HG03469 (cell line): ENCODE results near the gene EXD3.

Experiments
- ATAC-seq: cut with Tn5 transposase; IDR thresholded peaks from one replicate; pipeline ENCODE4 v1.9.1; 2021; ENCODE audit warnings: mild to moderate bottlenecking, moderate library complexity, moderate number of reproducible peaks; ENCODE audit not compliant: unreplicated experiment

The EXD3 gene

GRCh38 chr9:137323531-137324331 is 99.2 kb downstream of the EXD3 start:
- ATAC-seq = no peak

DNA sequence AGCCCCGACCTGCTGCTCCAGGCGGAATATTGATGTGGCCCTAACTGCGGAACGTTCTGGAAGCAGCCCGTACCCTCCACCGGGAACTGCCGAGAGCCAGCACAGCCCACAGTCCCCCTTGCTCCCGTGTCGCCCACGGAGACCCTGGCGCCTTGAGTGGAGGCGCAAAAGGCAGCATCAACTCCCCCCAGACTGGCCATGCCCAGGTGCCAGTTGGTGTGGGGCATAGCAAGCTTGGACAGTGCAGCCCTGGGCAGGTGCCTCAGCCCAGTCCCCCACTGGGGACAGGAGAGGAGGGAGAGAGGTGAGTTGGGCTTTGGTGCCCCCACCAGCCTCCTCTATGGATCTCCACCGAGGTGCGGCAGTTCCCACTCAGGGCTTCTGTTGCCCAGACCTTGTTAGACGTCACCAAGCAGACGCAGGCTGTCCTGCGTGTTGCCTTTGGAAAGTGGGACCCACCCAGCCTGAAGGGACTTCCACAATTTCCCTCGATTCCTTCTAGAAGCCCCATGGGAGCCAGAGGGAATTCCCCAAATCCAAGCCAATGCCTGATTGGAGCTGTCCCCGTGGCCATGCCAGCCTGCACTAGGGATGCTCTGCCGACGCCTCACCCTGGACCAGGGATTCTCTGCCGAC is 101.1 kb downstream of the EXD3 start:
- ATAC-seq = no peak

DNA sequence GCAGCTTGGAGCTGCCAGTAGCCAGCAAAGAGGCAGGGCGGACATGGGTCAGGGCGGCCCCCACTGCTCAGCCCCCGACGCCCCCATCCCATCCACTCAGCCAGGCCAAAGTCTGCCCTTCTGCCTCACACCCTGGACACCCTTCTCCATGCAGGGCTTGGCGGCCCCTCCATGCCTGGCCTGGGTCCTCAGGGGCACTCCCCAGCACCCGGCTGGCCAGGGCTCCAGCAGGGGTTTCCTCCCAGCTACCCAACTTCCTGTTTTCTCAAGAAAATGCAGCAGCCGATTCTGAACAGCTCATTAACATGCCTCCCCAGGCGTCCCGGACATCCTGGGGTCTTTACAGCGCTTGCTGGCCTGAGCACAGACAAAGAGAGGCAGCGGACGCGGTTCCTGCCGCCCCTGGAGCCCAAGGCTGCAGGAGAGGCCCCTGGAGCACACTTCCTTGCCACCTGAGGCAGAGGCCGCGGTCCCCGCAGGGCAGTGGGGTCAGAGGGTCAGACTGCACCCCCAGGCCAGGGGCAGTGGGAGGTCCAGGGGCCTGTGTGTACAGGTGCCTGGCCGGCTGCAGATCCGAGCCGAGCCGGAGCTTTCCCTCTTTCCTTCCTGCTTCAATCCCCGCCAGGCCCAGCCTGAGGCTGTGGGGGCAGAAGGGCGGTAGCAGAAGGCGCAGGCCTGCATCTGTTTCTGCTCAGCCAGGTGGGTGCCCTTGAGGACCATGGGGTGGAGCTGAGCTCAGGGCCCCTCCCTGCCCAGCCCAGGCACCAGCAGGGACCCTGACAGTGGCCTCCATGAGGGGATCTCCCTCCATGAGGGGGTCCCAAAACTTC is 102.2 kb downstream of the EXD3 start:
- ATAC-seq = no peak

- no peak for ATAC-seq
Observed at GRCh38 chr9:137319739-137320551, 103.0 kb downstream of the EXD3 start.

DNA sequence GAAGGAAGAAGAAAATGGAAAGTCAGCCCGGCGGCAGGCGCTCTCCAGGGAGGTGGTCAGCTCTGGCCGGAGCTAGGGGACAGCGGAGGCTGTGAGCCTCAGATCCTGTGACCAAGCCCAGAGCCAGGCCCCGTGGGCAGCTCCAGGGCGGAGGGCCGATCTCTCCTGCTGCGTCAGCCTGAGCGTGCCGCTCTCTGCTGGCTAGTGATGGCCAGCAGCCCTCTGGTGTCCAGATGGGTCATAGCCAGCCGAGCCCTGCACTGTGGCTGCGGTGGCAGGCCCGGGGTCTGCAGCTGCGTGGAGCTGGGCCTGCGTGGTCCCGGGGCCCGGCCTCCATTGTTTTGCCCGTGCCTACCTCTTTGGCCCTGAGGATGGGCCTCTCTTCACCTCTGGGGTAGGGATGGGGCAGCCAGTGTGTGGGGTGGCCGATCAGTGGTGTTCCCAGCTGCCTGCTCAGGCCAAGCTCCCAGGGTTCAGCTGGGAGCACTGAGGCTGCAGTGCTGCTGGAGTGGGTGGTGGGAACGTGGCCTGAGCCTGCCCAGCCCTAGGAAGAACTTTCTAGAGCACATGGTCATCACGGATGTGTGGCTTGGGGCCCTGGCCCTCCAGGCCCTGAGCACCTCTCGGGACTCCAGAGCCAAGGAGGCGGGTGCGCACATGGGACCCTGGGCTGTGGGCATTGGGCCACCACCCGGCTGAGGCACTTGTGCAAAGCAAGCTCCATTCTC is 103.8 kb downstream of the EXD3 start:
- no peak for ATAC-seq

- ATAC-seq = no peak
Observed at GRCh38 chr9:137318602-137319001, 104.4 kb downstream of the EXD3 start.

DNA sequence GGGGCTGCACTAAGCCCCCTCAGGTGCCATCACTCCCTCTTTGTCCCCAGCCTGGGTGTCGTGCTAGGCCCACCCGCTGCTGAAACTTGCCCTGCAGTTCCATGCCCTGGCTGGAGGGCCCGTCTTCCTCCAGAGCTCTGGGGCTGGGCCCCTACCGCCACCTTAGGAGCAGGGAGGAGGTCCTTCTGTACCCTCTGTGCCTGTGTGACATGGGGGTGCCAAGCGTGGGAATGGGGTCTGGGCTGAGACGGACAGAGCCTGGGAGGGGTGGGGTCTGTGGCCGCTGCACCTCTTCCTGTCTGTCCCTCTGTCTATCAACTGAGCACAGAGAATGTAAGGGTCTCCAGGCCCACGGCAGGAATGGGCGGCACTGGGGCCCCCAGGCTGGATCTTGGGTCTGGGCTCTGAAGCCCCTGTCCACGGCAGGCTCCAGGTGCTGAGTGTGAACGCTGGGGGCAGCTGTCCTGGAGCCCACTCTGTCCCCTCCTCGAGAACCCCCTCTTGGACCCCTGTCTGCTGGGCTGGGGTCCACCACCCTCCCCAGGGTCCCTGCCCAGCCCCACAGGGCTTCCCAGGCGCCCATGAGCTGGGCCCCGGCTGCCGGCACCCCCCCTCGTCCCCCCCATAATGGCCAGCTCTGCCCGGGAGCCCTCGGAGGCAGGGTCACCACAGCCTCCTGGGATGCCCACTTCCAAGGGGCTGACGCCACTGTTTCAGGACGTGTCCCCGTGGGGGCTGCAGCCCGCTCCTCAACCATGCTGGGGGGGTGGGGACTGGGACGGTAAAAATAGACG is 105.0 kb downstream of the EXD3 start:
- ATAC-seq = no peak

- ATAC-seq = no peak
Observed at GRCh38 chr9:137317021-137317717, 105.8 kb downstream of the EXD3 start.

- ATAC-seq = no peak
Observed at GRCh38 chr9:137316012-137316981, 106.7 kb downstream of the EXD3 start.

- ATAC-seq = no peak
Observed at GRCh38 chr9:137315581-137316011, 107.4 kb downstream of the EXD3 start.

DNA sequence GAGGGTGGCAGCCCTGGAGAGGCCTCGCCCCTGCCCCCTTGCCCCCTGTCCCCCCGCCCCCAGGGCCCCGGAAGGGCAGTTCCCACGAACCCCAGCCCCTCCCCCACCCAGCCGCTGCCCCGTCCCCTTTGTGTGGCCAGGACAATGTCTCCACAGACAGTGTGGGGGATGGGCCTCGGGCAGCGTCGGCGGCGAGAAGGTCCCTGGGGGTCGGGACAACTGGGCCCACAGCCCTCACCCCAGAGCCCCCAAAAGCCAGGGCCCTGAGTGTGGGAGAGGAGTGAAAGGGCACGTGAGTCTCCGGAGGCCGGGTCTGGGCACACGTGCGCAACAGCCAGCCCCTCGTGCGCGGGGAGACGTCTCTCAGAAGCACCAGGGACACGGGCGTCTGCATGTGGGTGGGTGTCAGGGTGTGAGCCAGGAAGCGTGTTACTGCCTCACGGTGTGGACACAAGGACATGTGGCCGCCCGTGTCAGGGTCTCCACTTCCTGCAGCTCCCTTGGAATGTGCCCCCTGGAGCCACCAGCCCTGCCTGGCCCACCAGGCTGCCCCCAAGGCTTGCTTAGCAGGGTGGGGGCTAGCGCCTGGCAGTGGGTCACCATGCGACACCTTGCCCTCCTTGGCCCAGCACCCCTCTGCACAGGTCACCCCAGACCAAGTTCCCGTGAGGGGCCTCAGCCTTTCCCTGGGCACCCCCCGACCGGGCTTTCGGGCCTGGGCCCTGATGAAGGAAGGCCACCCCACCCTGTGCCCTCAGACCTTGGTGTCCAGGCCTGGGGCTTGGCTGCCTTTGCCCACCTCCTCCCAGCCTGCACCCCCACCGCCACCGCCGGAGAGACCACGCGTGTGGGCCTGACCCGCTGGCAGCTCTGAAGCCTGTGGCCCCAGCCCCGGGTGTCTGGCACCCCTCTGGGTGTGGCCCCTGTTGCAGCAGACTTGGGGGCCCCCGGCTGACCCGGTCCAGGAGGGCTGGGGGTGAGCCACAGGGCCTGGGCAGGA is 108.1 kb downstream of the EXD3 start:
- ATAC-seq = no peak

DNA sequence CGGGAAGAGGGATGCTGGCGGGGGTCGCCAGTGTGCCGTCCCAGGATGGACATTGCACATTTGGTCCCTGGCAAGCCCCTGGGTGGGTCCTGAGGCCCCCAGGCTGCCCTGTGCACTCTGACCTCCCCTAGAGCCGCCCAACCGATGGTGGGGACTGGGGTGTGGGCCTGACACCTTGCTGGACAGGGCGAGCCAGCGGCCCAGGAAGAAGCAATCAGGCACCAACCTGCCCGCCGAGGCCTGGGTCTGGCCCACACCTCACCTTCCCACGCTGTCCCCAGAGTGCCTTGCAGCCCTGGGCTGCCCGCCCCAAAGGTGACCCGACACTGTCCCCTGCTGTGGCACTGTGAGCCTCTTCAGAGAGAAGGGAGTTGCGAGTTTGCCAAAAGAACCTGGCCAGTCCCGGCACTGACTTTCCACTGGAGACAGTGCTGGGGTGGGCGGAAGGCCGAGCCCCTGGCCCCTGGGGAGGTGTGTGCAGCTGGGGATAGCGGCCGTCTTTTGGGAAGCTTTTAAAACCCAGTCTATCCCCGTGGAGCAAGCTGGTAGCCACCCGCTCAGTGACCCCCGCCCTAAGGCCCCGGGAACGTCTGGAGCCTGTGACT is 108.9 kb downstream of the EXD3 start:
- no peak for ATAC-seq

DNA sequence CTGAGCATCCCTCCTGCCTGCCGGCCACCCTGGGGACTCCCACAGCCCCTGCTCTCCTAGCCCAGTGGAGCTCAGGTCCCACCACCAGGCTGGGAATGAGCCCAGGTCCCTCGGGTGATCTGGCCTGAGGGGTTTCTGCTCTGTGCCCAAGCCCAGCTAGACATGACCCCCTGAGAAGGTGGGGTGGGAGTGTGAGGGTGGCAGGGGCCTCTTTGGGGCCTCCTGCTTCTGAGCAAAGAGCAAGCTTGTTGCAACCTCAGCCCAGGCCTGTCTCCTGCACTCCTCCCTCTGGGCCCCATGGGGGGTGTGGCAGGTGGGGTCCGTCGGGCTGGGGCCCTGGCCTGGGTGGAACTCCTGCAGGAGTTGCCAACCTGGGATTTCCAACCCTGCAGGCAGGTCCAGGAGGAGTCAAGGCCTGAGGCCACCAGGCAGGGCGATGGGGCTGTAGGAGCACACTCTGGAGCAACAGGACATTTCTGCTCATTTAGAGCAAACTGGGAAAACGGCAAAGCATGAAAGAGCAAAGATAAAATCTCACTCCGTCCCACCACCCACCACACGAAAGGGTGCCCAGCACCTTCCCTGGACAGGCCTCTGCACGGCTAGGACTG is 109.5 kb downstream of the EXD3 start:
- no peak for ATAC-seq

- ATAC-seq = no peak
Observed at GRCh38 chr9:137312852-137313325, 110.1 kb downstream of the EXD3 start.
